ENCODE results near the gene DCLRE1B. TPM values are rescaled to one million over a fixed set of nuclear protein-coding genes. Genes with fewer than 3 reads are reported as not detected.

The DCLRE1B gene
- total and polyA plus RNA-seq, 9 of the 15 experiments (the other 6 are each of a cell fraction or from before 2014, with no cell fraction given), result 10.6 to 28.8 (median 17.2) TPM

DNA sequence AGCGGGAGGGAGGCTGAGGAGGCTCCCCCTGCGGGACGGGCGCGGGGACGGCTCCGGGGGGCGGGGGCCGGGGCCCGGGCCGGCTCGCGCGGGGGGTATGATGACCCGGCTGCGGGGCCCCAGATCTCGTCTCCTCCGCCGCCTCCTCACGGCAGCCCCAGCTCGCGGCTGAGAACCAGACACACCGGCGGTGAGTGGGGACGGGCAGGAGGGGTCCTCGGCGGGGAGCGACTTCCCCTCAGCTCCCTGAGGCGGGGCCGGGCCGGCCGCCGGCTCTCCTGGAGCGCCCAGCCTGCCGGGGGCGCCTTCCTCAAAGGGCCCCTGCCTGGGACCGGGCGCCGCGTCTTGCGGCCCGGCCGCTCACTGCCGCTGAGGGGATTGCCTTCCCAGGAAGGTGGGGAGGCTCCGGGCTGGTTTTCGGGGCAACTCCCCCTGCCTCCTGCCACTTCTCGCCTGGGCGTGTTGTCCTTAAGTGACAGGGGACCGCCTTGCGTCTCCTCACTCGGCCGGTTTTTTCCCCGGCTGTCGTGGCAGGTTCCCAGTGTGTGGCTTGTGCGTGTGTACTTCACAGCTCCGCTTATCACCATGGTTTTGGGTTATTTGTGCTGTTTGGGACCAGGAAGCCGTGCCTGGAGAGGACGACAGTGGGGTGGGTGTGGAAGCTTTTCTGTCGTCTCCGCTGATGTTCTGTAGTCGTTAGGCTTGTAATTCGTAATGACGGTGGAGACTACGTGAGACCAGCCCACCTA, 24.8 kb downstream of the DCLRE1B start (continued):
- TF ChIP-seq, protein P1, sequence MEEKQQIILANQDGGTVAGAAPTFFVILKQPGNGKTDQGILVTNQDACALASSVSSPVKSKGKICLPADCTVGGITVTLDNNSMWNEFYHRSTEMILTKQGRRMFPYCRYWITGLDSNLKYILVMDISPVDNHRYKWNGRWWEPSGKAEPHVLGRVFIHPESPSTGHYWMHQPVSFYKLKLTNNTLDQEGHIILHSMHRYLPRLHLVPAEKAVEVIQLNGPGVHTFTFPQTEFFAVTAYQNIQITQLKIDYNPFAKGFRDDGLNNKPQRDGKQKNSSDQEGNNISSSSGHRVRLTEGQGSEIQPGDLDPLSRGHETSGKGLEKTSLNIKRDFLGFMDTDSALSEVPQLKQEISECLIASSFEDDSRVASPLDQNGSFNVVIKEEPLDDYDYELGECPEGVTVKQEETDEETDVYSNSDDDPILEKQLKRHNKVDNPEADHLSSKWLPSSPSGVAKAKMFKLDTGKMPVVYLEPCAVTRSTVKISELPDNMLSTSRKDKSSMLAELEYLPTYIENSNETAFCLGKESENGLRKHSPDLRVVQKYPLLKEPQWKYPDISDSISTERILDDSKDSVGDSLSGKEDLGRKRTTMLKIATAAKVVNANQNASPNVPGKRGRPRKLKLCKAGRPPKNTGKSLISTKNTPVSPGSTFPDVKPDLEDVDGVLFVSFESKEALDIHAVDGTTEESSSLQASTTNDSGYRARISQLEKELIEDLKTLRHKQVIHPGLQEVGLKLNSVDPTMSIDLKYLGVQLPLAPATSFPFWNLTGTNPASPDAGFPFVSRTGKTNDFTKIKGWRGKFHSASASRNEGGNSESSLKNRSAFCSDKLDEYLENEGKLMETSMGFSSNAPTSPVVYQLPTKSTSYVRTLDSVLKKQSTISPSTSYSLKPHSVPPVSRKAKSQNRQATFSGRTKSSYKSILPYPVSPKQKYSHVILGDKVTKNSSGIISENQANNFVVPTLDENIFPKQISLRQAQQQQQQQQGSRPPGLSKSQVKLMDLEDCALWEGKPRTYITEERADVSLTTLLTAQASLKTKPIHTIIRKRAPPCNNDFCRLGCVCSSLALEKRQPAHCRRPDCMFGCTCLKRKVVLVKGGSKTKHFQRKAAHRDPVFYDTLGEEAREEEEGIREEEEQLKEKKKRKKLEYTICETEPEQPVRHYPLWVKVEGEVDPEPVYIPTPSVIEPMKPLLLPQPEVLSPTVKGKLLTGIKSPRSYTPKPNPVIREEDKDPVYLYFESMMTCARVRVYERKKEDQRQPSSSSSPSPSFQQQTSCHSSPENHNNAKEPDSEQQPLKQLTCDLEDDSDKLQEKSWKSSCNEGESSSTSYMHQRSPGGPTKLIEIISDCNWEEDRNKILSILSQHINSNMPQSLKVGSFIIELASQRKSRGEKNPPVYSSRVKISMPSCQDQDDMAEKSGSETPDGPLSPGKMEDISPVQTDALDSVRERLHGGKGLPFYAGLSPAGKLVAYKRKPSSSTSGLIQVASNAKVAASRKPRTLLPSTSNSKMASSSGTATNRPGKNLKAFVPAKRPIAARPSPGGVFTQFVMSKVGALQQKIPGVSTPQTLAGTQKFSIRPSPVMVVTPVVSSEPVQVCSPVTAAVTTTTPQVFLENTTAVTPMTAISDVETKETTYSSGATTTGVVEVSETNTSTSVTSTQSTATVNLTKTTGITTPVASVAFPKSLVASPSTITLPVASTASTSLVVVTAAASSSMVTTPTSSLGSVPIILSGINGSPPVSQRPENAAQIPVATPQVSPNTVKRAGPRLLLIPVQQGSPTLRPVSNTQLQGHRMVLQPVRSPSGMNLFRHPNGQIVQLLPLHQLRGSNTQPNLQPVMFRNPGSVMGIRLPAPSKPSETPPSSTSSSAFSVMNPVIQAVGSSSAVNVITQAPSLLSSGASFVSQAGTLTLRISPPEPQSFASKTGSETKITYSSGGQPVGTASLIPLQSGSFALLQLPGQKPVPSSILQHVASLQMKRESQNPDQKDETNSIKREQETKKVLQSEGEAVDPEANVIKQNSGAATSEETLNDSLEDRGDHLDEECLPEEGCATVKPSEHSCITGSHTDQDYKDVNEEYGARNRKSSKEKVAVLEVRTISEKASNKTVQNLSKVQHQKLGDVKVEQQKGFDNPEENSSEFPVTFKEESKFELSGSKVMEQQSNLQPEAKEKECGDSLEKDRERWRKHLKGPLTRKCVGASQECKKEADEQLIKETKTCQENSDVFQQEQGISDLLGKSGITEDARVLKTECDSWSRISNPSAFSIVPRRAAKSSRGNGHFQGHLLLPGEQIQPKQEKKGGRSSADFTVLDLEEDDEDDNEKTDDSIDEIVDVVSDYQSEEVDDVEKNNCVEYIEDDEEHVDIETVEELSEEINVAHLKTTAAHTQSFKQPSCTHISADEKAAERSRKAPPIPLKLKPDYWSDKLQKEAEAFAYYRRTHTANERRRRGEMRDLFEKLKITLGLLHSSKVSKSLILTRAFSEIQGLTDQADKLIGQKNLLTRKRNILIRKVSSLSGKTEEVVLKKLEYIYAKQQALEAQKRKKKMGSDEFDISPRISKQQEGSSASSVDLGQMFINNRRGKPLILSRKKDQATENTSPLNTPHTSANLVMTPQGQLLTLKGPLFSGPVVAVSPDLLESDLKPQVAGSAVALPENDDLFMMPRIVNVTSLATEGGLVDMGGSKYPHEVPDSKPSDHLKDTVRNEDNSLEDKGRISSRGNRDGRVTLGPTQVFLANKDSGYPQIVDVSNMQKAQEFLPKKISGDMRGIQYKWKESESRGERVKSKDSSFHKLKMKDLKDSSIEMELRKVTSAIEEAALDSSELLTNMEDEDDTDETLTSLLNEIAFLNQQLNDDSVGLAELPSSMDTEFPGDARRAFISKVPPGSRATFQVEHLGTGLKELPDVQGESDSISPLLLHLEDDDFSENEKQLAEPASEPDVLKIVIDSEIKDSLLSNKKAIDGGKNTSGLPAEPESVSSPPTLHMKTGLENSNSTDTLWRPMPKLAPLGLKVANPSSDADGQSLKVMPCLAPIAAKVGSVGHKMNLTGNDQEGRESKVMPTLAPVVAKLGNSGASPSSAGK (IDR thresholded peaks at IDR 0.05), result no peak; the same call in 1 of the 2 replicates
- TF ChIP-seq, protein P2, sequence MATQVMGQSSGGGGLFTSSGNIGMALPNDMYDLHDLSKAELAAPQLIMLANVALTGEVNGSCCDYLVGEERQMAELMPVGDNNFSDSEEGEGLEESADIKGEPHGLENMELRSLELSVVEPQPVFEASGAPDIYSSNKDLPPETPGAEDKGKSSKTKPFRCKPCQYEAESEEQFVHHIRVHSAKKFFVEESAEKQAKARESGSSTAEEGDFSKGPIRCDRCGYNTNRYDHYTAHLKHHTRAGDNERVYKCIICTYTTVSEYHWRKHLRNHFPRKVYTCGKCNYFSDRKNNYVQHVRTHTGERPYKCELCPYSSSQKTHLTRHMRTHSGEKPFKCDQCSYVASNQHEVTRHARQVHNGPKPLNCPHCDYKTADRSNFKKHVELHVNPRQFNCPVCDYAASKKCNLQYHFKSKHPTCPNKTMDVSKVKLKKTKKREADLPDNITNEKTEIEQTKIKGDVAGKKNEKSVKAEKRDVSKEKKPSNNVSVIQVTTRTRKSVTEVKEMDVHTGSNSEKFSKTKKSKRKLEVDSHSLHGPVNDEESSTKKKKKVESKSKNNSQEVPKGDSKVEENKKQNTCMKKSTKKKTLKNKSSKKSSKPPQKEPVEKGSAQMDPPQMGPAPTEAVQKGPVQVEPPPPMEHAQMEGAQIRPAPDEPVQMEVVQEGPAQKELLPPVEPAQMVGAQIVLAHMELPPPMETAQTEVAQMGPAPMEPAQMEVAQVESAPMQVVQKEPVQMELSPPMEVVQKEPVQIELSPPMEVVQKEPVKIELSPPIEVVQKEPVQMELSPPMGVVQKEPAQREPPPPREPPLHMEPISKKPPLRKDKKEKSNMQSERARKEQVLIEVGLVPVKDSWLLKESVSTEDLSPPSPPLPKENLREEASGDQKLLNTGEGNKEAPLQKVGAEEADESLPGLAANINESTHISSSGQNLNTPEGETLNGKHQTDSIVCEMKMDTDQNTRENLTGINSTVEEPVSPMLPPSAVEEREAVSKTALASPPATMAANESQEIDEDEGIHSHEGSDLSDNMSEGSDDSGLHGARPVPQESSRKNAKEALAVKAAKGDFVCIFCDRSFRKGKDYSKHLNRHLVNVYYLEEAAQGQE (IDR thresholded peaks at IDR 0.05; ENCODE audit: borderline replicate concordance), result no peak
- TF ChIP-seq, protein P2 (CRISPR knock-in tag; IDR thresholded peaks at IDR 0.05; ENCODE audit: low read depth), result peak; percentile 77; the same call in 1 of the 2 replicates
- no peak for TF ChIP-seq TCF7 (IDR thresholded peaks at IDR 0.05; ENCODE audit: borderline replicate concordance)
- TF ChIP-seq, protein P3, sequence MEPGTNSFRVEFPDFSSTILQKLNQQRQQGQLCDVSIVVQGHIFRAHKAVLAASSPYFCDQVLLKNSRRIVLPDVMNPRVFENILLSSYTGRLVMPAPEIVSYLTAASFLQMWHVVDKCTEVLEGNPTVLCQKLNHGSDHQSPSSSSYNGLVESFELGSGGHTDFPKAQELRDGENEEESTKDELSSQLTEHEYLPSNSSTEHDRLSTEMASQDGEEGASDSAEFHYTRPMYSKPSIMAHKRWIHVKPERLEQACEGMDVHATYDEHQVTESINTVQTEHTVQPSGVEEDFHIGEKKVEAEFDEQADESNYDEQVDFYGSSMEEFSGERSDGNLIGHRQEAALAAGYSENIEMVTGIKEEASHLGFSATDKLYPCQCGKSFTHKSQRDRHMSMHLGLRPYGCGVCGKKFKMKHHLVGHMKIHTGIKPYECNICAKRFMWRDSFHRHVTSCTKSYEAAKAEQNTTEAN (CRISPR knock-in tag; IDR thresholded peaks at IDR 0.05), result no peak

Measured in K562 (cell line).